ENCODE measurements around the gene CDKN1C. TPM values are rescaled to one million over a fixed set of nuclear protein-coding genes. Genes with fewer than 3 reads are reported as not detected.
A peak's percentile ranks its signal among the peaks of the same experiment; 100 is the strongest.

The CDKN1C gene
- 10 to 100 TPM; 12.6 to 29.7 (median 16.8) TPM for total RNA-seq

DNA sequence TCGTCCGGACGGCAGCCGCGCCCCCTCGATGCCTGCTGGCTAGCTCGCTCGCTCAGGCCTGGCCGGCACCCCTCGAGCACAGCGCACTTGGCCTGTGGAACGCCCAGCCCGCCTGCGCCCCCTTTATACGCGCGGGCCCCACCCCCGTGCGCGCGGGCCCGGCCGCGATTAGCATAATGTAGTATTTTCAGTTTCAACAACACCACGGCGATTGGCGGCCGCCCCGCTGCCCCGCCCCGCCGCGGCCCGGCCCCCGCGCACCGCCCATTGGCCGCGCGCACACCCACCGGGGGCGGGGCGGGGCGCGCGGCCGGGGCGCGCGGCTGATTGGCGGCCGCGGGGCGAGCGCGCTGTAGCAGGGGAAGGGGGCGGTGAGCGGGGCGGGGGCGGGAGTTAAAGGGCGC lies at the start of gene CDKN1C:
CDKN1C (minus strand) TSS at position 98 of the 404 bp plus-strand sequence. CDS start 319 bp downstream, outside the sequence.
- Histone ChIP-seq H3K27me3 (no peaks in the 10 kb centered on the region), H3K27ac (peak within 1 kb of the TSS; percentile 62 to 83 (median 77)), H3K4me1 (peaks cover 16 to 21% of the 10 kb centered on the region in 2 donors), H3K9me3 (no peaks in the 10 kb centered on the region), H3K4me3 (replicated peaks in 1 of 3) (peak within 1 kb of the TSS; percentile 35 to 75 (median 64)), H3K36me3 (no peaks in the 10 kb centered on the region)
- intact Hi-C loops (cut with DNase I): loop anchor here (10.0 kb wide), 1 partner anchor 181 kb away; no protein-coding TSS in a partner anchor
- DNase-seq: peak; percentile 88 to 89
- 0 to 2% methylated on average over 17 to 24 of the region's 61 CpGs for WGBS, 2 donors
- TF ChIP-seq, protein P1, sequence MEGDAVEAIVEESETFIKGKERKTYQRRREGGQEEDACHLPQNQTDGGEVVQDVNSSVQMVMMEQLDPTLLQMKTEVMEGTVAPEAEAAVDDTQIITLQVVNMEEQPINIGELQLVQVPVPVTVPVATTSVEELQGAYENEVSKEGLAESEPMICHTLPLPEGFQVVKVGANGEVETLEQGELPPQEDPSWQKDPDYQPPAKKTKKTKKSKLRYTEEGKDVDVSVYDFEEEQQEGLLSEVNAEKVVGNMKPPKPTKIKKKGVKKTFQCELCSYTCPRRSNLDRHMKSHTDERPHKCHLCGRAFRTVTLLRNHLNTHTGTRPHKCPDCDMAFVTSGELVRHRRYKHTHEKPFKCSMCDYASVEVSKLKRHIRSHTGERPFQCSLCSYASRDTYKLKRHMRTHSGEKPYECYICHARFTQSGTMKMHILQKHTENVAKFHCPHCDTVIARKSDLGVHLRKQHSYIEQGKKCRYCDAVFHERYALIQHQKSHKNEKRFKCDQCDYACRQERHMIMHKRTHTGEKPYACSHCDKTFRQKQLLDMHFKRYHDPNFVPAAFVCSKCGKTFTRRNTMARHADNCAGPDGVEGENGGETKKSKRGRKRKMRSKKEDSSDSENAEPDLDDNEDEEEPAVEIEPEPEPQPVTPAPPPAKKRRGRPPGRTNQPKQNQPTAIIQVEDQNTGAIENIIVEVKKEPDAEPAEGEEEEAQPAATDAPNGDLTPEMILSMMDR (IDR thresholded peaks at IDR 0.05): peak in 1 of 6 experiments; percentile 15
- TF ChIP-seq POLR2A (IDR thresholded peaks at IDR 0.05): peak; percentile 86 to 96

DNA sequence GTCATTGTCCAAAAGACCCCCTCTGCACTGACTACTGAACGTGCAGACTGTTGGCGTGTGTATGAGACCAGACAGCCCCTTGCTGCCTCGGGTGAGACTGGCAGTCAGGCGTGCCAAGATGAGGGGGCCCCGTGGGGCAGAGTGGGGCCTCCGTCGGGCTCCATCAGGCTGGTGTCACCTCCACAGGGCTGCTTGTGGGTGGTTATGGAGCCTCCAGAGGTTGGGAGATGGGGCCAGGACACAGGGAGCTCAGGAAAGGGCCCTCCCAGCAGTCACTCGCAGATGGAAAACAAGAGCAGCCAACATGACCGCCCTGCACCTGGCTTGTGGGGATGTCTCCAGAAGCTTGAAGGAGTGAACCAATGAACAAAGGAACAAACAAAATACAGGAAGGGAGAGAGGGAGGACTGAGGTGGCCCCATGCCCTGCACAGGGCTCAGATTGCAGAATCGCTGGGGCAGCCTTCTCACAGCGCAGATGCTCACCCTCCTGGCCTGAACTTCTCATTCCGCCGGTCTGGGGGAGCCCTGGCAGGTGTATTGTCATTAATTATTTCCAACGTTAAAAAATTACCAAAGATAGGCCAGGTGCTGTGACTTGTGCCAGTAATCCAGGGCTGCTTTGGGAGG lies 49.1 kb upstream of the CDKN1C start:
- no peaks in the 10 kb centered on the region for H3K9me3 ChIP-seq
- TF ChIP-seq, protein P1 (IDR thresholded peaks at IDR 0.05): no peak
- no peak for TF ChIP-seq POLR2A (IDR thresholded peaks at IDR 0.05)
- no peaks in the 10 kb centered on the region for H3K36me3 ChIP-seq
- H3K27ac ChIP-seq: no peak overlapping the region
- no peak for DNase-seq
- H3K4me1 ChIP-seq: peaks cover 7 to 10% of the 10 kb centered on the region in 2 donors
- intact Hi-C loops (cut with DNase I): loop anchor here (5.0 kb wide), 1 partner anchor 158 kb away; no protein-coding TSS in a partner anchor
- H3K27me3 ChIP-seq: no peaks in the 10 kb centered on the region
- no peak overlapping the region for H3K4me3 ChIP-seq (replicated peaks in 1 of 3)
- WGBS, 2 donors: 78 to 86% methylated on average over 14 of the region's 14 CpGs

DNA sequence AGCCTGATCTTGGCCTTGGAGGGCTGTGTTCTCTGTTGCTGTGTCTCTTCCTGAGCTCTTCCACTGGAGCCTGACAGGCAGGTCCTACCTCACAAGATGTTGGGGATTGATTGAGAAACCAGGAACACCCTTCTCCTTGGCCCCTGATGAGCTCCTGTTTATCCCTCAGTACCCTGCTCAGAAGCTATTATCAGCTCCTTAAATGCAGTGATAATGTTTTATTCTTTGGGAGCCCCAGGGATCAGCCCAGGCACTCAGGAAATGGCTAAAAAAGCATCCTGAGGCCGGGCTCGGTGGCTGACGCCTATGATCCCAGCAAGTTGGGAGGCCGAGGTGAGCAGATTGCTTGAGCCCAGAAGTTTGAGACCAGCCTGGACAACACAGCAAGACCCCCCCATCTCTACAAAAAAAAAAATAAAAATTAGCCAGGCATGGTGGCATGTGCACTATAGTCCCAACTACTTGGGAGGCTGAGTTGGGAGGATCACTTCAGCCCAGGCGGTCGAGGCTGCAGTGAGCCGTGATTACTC lies 48.5 kb upstream of the CDKN1C start:
- Histone ChIP-seq H3K27ac (no peak overlapping the region), H3K4me3 (replicated peaks in 1 of 3) (no peak overlapping the region), H3K4me1 (peaks cover 8 to 12% of the 10 kb centered on the region in 2 donors), H3K36me3 (no peaks in the 10 kb centered on the region), H3K27me3 (no peaks in the 10 kb centered on the region), H3K9me3 (no peaks in the 10 kb centered on the region)
- TF ChIP-seq, protein P1 (IDR thresholded peaks at IDR 0.05): no peak
- no peak for TF ChIP-seq POLR2A (IDR thresholded peaks at IDR 0.05)
- intact Hi-C loops (cut with DNase I): loop anchor here (5.0 kb wide), 1 partner anchor 158 kb away; no protein-coding TSS in a partner anchor
- no peak for DNase-seq
- 88 to 89% methylated on average over 7 of the region's 7 CpGs for WGBS, 2 donors

DNA sequence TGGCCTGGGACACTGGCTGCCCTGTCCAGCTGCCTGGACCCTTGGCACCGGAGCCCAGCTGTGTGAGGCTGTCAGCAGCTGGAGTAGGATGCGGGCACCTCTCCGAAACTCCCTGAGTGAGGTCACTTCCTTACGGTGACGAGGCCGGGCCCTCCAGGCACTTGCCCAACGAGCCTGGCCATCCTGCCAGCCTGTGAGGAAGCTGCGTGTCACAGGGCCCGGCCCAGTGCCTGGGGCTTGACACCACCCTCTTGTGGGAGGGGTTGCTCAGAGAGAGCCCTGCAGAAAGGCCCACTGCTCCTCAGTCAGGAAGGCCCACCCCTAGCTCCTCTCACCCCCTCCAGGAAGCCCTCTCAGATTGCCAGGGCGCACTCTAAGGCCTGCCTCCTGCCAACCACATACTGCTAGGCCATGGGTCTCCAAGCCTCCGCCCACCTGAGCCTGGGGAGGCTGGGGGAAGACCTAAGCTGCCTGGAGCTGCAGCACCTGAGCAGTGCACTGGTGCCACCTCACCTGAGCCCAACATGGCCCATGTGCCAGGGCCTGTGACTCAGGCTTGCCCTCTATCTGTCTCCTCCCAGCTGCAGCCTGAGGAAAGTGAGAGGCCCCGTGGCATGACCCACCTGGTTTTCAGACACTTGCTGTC lies 47.9 kb upstream of the CDKN1C start:
- Histone ChIP-seq H3K27me3 (no peaks in the 10 kb centered on the region), H3K36me3 (no peaks in the 10 kb centered on the region), H3K4me1 (peaks cover 9 to 14% of the 10 kb centered on the region in 2 donors), H3K27ac (no peak overlapping the region), H3K4me3 (replicated peaks in 1 of 3) (no peak overlapping the region), H3K9me3 (no peaks in the 10 kb centered on the region)
- TF ChIP-seq, protein P1 (IDR thresholded peaks at IDR 0.05): no peak
- no peak for TF ChIP-seq POLR2A (IDR thresholded peaks at IDR 0.05)
- intact Hi-C loops (cut with DNase I): loop anchor here (5.0 kb wide), 1 partner anchor 159 kb away; no protein-coding TSS in a partner anchor
- DNase-seq: no peak
- 50 to 59% methylated on average over 2 to 9 of the region's 12 CpGs for WGBS, 2 donors

All from thyroid gland (tissue), 4 donors.